Psoas muscle (tissue), 8 donors: ENCODE data around the gene TRIB2. TPM values are rescaled to one million over a fixed set of nuclear protein-coding genes. Genes with fewer than 3 reads are reported as not detected.

Source experiments
- ATAC-seq, 4 donors: fragments of 200-7000 bp; cut with Tn5 transposase; one replicate each; pipeline ENCODE4 v1.9.1; 2020; ENCODE audit warnings: moderate library complexity in 3 of 4, mild to moderate bottlenecking in 2 of 4
- DNase-seq, 2 donors: peaks; one replicate each; pipeline ENCODE4 v3.0.0-alpha.2; 2020
- H3K27ac ChIP-seq: fragments of 200-600 bp; one replicate; pipeline ENCODE4 v1.8.0; 2022
- H3K27me3 ChIP-seq, 3 donors: fragments of 200-600 bp in 1 of 3; one replicate each; pipeline versions ENCODE4 v1.6.1 to v1.8.0; 2013 to 2022; ENCODE audit warnings: low read length in 2 of 3, mild to moderate bottlenecking in 2 of 3, moderate library complexity in 1 of 3; ENCODE audit not compliant: insufficient read depth in 3 of 3
- H3K36me3 ChIP-seq, 2 donors: fragments of 200-600 bp in 1 of 2; one replicate each; pipeline versions ENCODE4 v1.6.1 to v1.8.0; 2013 to 2022; ENCODE audit warnings: low read depth in 1 of 2, mild to moderate bottlenecking in 1 of 2, moderate library complexity in 1 of 2; ENCODE audit not compliant: insufficient read depth in 1 of 2
- H3K4me1 ChIP-seq: fragments of 200-600 bp; one replicate; pipeline ENCODE4 v1.8.0; 2022
- H3K4me3 ChIP-seq: fragments of 200-600 bp; one replicate; pipeline ENCODE4 v1.8.0; 2022; ENCODE audit warnings: mild to moderate bottlenecking
- H3K9me3 ChIP-seq: fragments of 200-600 bp; one replicate; pipeline ENCODE4 v1.8.0; 2022
- CTCF ChIP-seq: fragments of 200-600 bp; IDR thresholded peaks from one replicate; pipeline ENCODE4 v1.8.0; 2022; ENCODE audit warnings: antibody characterized with exemption
- WGBS, 3 donors: extraction: QIAGEN DNeasy Blood & Tissue Kit; methylation state at CpG; one replicate each; pipeline versions ENCODE4 v1.1.6 to v1.1.7; 2013; 5-methylcytosine and 5-hydroxymethylcytosine counted together
- intact Hi-C, 2 donors: fragments of 100-400 bp; cut with DNase I; formaldehyde crosslinking; loops; one replicate each; pipeline versions ENCODE4 v1.11.0 to v1.14.2; 2022
- polyA plus RNA-seq, 3 donors: library from polyadenylated mRNA; stranded (reverse); fragments of 200-250 nt; gene quantifications; one replicate each; pipeline ENCODE4 v1.2.3, GENCODE V29; 2013
- total RNA-seq, 4 donors: library from RNA; stranded (reverse); fragmentation: NEBNext Ultra II Directional in 2 of 4; extraction: Animal tissue kit (Norgen Biotek cat#: 25700) in 2 of 4; gene quantifications; one replicate each; pipeline versions ENCODE4 v1.2.1 to v1.2.4, GENCODE V29; 2021 to 2023
- donor health status: healthy with polysubstance abuse.
- donor health status: DM: no; HTN: no; CAD: no; lungs with moderate emphysema.
- donor health status: Bipolar disorder and iron deficiency.
- donor health status: healthy.
- donor health status: DM: yes; HTN: yes; CAD: no.
- donor health status: DM: no; HTN: no; CAD: no.
- donor health status: DM: no; HTN: no; CAD: no.
- donor health status: DM: yes; HTN: yes; CAD: no.

The TRIB2 gene
- total and polyA plus RNA-seq, 7 donors, result 6.8 to 18.0 (median 12.5) TPM

- 96 to 98% (median 96%) methylated on average over 9 of the region's 9 CpGs for WGBS, 3 donors
- H3K9me3 ChIP-seq, result no peaks in the 10 kb centered on the region
- H3K27ac ChIP-seq, result no peak overlapping the region
- ATAC-seq (no peak), DNase-seq (no peak)
- H3K36me3 ChIP-seq, result peaks cover 0 to 45% of the 10 kb centered on the region in 2 donors
- intact Hi-C loops, result no loop called here
- no peaks in the 10 kb centered on the region for H3K27me3 ChIP-seq
- no peak overlapping the region for H3K4me3 ChIP-seq
- no peak for TF ChIP-seq CTCF
- H3K4me1 ChIP-seq, result no peaks in the 10 kb centered on the region
Measured at GRCh38 chr2:12739721-12740254, 23.1 kb downstream of the TRIB2 start.

GRCh38 chr2:12741380-12741779 lies 24.6 kb downstream of the TRIB2 start:
- ATAC-seq, result no peak
- no peaks in the 10 kb centered on the region for H3K4me1 ChIP-seq
- no peaks in the 10 kb centered on the region for H3K9me3 ChIP-seq
- no peak overlapping the region for H3K4me3 ChIP-seq
- 66 to 69% (median 67%) methylated on average over 3 of the region's 3 CpGs for WGBS, 3 donors
- DNase-seq, result no peak
- no peak for TF ChIP-seq CTCF
- no peaks in the 10 kb centered on the region for H3K27me3 ChIP-seq
- peaks cover 0 to 41% of the 10 kb centered on the region in 2 donors for H3K36me3 ChIP-seq
- intact Hi-C loops, result no loop called here
- H3K27ac ChIP-seq, result no peak overlapping the region

- Histone ChIP-seq H3K36me3 (peaks cover 0 to 41% of the 10 kb centered on the region in 2 donors), H3K4me1 (no peaks in the 10 kb centered on the region), H3K4me3 (no peak overlapping the region), H3K27ac (no peak overlapping the region), H3K27me3 (no peaks in the 10 kb centered on the region), H3K9me3 (no peaks in the 10 kb centered on the region)
- TF ChIP-seq CTCF, result no peak
- intact Hi-C loops, result no loop called here
- ATAC-seq (no peak), DNase-seq (no peak)
- WGBS, 3 donors, result 93 to 96% (median 94%) methylated on average over 3 of the region's 3 CpGs
Measured at GRCh38 chr2:12742891-12743290, 26.2 kb downstream of the TRIB2 start.

DNA sequence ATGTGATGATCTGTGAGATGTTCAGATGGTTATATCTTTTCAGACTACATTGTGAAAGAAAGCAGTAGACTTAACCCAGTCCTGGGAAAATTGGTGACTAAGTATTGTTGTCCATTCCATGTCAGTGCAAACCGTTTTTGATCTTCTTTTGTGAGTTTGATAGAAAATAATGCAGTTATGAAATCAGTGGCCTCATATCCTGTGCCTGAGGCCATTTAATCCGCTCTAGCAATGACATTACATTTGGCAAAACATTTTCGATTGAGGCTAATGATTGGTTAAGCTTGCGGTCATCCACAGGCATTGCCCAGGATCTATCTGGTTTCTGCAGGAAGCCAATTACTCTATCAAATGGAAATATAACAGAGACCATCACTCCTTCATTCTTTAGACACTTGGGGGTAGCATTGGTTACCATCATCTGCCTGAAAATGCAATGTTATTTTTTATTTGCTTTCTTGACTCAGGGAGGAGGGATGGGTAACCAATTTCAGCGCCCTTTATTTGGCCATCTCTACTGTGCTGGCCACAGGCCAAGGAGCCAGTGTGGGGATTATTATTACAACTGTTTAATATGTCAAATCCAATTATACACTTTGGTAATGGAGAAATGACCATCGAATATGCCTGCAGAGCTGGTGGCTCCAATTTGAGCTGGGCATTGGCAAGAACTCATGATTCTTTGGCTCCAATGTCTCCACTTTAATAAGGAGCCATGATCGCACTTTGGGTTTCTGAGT lies 33.6 kb downstream of the TRIB2 start:
- Histone ChIP-seq H3K9me3 (no peaks in the 10 kb centered on the region), H3K4me1 (no peaks in the 10 kb centered on the region), H3K4me3 (no peak overlapping the region), H3K36me3 (no peaks in the 10 kb centered on the region), H3K27ac (no peak overlapping the region), H3K27me3 (no peaks in the 10 kb centered on the region)
- ATAC-seq (no peak), DNase-seq (no peak)
- intact Hi-C loops, result no loop called here
- no peak for TF ChIP-seq CTCF
- 42 to 70% (median 50%) methylated on average over 7 of the region's 7 CpGs for whole genome bisulfite sequencing, 3 donors

DNA sequence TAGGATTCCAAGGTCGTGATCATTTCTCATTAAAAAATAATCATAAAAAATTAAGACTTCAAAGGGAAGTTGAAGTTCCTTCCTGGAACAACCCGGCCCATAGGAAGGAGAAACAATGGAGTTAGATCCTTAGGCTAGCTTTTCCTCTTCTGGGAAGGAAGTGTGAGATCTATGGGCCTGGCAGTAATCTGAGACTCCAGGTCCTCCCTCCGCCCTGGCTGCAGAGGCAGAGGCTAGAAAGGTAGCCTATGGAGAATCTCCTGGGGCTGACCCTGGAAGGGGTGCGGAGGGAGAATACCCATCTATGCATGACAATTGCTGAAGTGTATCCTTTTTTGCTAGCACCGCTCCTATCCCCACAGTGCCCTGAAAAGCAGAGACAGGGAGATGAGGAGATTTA lies 37.9 kb downstream of the TRIB2 start:
- peak overlapping the region; percentile 17 for H3K27ac ChIP-seq
- no peak for ATAC-seq
- WGBS, 3 donors, result 74 to 94% (median 88%) methylated on average over 5 of the region's 5 CpGs

More for the DNA sequence above, 37.9 kb downstream of the TRIB2 start:
- H3K4me1 ChIP-seq, result no peaks in the 10 kb centered on the region
- intact Hi-C loops, result no loop called here
- H3K9me3 ChIP-seq, result no peaks in the 10 kb centered on the region
- H3K36me3 ChIP-seq, result no peaks in the 10 kb centered on the region
- no peaks in the 10 kb centered on the region for H3K27me3 ChIP-seq
- no peak for DNase-seq
- H3K4me3 ChIP-seq, result no peak overlapping the region
- TF ChIP-seq CTCF, result no peak
